Measurements from ENCODE around the gene CAMKMT. TPM values are rescaled to one million over a fixed set of nuclear protein-coding genes. Genes with fewer than 3 reads are reported as not detected.

CAMKMT gene
- polyA plus RNA-seq, 3 donors: 4.7 to 7.8 (median 7.0) TPM

GRCh38 chr2:44679584-44679983 is 317.8 kb downstream of the CAMKMT start:
- no peak for DNase-seq
- H3K4me2 ChIP-seq (replicated peaks; ENCODE audit: extremely low read depth, low read length, poor library complexity, severe bottlenecking): no peak overlapping the region
- no peaks in the 10 kb centered on the region for H3K4me1 ChIP-seq (ENCODE audit: control insufficient read depth in 1 of 2, insufficient read depth in 2 of 2, low read length in 2 of 2)
- Mint-ChIP-seq H3K9me3 (peaks cover 0 to 2% (median 0%) of the 10 kb centered on the region in 7 donors), H3K27me3 (ENCODE audit: low read depth in 3 of 3) (peaks cover 0 to 9% (median 3%) of the 10 kb centered on the region in 3 donors), H3K27ac (no peak overlapping the region), H3K36me3 (no peaks in the 10 kb centered on the region), H3K4me1 (no peaks in the 10 kb centered on the region), H3K4me3 (no peak overlapping the region)
- H3K27me3 ChIP-seq (ENCODE audit: control insufficient read depth in 2 of 2, insufficient read depth in 2 of 2, low read length in 2 of 2): peaks cover 0 to 2% of the 10 kb centered on the region in 2 donors
- H3K79me2 ChIP-seq (ENCODE audit: insufficient read depth, low read length): no peaks in the 10 kb centered on the region
- no peak overlapping the region for H2AFZ ChIP-seq (ENCODE audit: insufficient read depth, low read depth, low read length, poor library complexity, severe bottlenecking)
- WGBS (ENCODE audit: insufficient coverage): 75% methylated on average over 2 of the region's 4 CpGs
- H3K27ac ChIP-seq (ENCODE audit: low read depth in 1 of 2, low read length in 2 of 2): no peak overlapping the region
- H3K36me3 ChIP-seq (replicated peaks in 1 of 2; ENCODE audit: control insufficient read depth in 1 of 2, insufficient read depth in 2 of 2, low read length in 2 of 2): no peaks in the 10 kb centered on the region
- H4K20me1 ChIP-seq (ENCODE audit: insufficient read depth, low read length): no peaks in the 10 kb centered on the region
- intact Hi-C loops (cut with micrococcal nuclease): no loop called here
- TF ChIP-seq CTCF (IDR thresholded peaks at IDR 0.05): no peak
- H3K9ac ChIP-seq (ENCODE audit: insufficient read depth, low read length, poor library complexity, severe bottlenecking): no peak overlapping the region
- no peak overlapping the region for H3K4me3 ChIP-seq (replicated peaks in 1 of 3; ENCODE audit: low read depth in 2 of 3, low read length in 3 of 3)
- no peaks in the 10 kb centered on the region for H3K9me3 ChIP-seq (replicated peaks in 1 of 2; ENCODE audit: control insufficient read depth in 1 of 2, insufficient read depth in 1 of 2, low read length in 2 of 2)

- no peak overlapping the region for H3K27ac ChIP-seq (ENCODE audit: low read depth in 1 of 2, low read length in 2 of 2)
Observed at GRCh38 chr2:44679990-44680389, 318.2 kb downstream of the CAMKMT start.

More at GRCh38 chr2:44679990-44680389, 318.2 kb downstream of the CAMKMT start:
- Histone ChIP-seq H3K4me2 (replicated peaks; ENCODE audit: extremely low read depth, low read length, poor library complexity, severe bottlenecking) (no peak overlapping the region), H3K36me3 (replicated peaks in 1 of 2; ENCODE audit: control insufficient read depth in 1 of 2, insufficient read depth in 2 of 2, low read length in 2 of 2) (no peaks in the 10 kb centered on the region), H3K9ac (ENCODE audit: insufficient read depth, low read length, poor library complexity, severe bottlenecking) (no peak overlapping the region), H4K20me1 (ENCODE audit: insufficient read depth, low read length) (no peaks in the 10 kb centered on the region), H3K9me3 (replicated peaks in 1 of 2; ENCODE audit: control insufficient read depth in 1 of 2, insufficient read depth in 1 of 2, low read length in 2 of 2) (no peaks in the 10 kb centered on the region), H3K27me3 (ENCODE audit: control insufficient read depth in 2 of 2, insufficient read depth in 2 of 2, low read length in 2 of 2) (peaks cover 0 to 2% of the 10 kb centered on the region in 2 donors), H3K4me1 (ENCODE audit: control insufficient read depth in 1 of 2, insufficient read depth in 2 of 2, low read length in 2 of 2) (no peaks in the 10 kb centered on the region), H3K79me2 (ENCODE audit: insufficient read depth, low read length) (no peaks in the 10 kb centered on the region), H2AFZ (ENCODE audit: insufficient read depth, low read depth, low read length, poor library complexity, severe bottlenecking) (no peak overlapping the region), H3K4me3 (replicated peaks in 1 of 3; ENCODE audit: low read depth in 2 of 3, low read length in 3 of 3) (no peak overlapping the region)
- no peak for TF ChIP-seq CTCF (IDR thresholded peaks at IDR 0.05)
- H3K4me1 Mint-ChIP-seq: no peaks in the 10 kb centered on the region
- H3K27ac Mint-ChIP-seq: no peak overlapping the region
- no peaks in the 10 kb centered on the region for H3K36me3 Mint-ChIP-seq
- DNase-seq: no peak
- 100% methylated on average over 1 of the region's 4 CpGs for WGBS (ENCODE audit: insufficient coverage)
- peaks cover 0 to 11% (median 3%) of the 10 kb centered on the region in 3 donors for H3K27me3 Mint-ChIP-seq (ENCODE audit: low read depth in 3 of 3)
- intact Hi-C loops (cut with micrococcal nuclease): no loop called here
- H3K4me3 Mint-ChIP-seq: no peak overlapping the region
- H3K9me3 Mint-ChIP-seq: peaks cover 0 to 2% (median 0%) of the 10 kb centered on the region in 7 donors
